Suprapubic skin (tissue), 4 donors: ENCODE measurements around the gene MAS1L.

Experiments used
- CTCF ChIP-seq, 2 donors: fragments of 200-600 bp in 1 of 2; fragments of 450-650 bp in 1 of 2; sonication (generic) in 1 of 2; IDR thresholded peaks; one replicate each; pipeline ENCODE4 v1.5.1; 2016 to 2019; ENCODE audit warnings: antibody characterized with exemption in 2 of 2, mild to moderate bottlenecking in 1 of 2, moderate library complexity in 1 of 2
- EP300 ChIP-seq: sonication (generic); formaldehyde crosslinking; IDR thresholded peaks from one replicate; pipeline ENCODE4 v1.6.1; 2017; ENCODE audit warnings: antibody characterized with exemption
- POLR2A ChIP-seq, 2 donors: fragments of 450-650 bp; IDR thresholded peaks; one replicate each; pipeline ENCODE4 v1.6.1; 2017; ENCODE audit warnings: antibody characterized with exemption in 2 of 2, mild to moderate bottlenecking in 2 of 2, moderate library complexity in 2 of 2
- POLR2AphosphoS5 ChIP-seq, 3 donors: sonication (generic); formaldehyde crosslinking; IDR thresholded peaks; one replicate each; pipeline ENCODE4 v1.6.1; 2017; ENCODE audit warnings: antibody characterized with exemption in 3 of 3

GRCh38 chr6:29501106-29501505, 13.3 kb upstream of the MAS1L start:
- TF ChIP-seq POLR2A (IDR thresholded peaks at IDR 0.05) (no peak), CTCF (IDR thresholded peaks at IDR 0.05) (no peak), POLR2AphosphoS5 (IDR thresholded peaks at IDR 0.05) (no peak), EP300 (no peak)
